NCI-H69 (cell line): ENCODE data around the gene HRK.

Experiments used
- DNase-seq: peaks from one replicate; lab custom pipeline; 2025; lab: John Stamatoyannopoulos, UW

The HRK gene

DNA sequence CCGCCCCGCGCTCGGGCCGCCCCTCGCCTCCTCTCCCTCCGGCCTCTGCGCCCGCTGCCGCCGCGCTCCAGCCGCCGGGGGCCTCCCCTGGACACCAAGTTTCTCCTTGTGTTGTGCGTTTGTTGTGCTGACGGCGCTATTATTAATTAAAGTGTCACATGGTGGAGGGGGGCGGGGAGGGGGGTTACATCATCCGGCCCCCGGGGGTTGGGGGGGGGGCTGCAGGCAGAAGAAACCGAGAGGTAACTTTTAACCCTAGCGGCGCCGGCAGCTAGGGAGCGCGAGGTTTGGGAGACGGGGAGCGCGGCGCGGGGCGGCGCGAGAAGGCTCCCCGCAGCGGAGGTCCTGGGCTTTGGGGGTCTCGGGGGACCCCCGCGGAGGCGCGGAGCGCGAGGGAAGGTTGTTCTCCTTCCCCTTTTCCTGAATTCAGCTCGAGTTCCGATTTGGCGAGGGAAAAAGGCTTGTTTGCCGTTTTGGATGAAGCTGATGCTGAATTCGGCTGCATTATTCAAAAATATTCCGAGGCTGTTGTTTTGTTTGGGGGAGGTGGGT, at the start of gene HRK:
HRK (minus strand) TSS at position 117 of the 552 bp plus-strand sequence. CDS start 134 bp downstream, outside the sequence.
- DNase-seq: peak; percentile 94

DNA sequence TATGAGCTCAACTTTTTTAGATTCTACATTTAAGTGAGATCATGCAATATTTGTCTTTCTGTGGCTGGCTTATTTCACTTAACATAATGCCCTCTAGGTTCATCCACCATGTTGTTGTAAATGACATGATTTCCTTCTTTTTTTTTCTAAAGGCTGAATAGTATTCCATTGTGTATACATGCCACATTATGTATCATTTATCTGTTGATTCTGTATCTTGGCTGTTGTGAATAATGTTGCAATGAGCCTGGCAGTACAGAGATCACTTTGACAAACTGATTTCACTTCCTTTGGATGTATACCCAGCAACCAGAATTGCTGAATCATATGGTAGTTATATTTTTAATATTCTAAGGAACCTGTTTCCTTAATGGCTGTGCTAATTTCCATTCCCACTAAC, 48.6 kb upstream of the HRK start:
- no peak for DNase-seq

DNA sequence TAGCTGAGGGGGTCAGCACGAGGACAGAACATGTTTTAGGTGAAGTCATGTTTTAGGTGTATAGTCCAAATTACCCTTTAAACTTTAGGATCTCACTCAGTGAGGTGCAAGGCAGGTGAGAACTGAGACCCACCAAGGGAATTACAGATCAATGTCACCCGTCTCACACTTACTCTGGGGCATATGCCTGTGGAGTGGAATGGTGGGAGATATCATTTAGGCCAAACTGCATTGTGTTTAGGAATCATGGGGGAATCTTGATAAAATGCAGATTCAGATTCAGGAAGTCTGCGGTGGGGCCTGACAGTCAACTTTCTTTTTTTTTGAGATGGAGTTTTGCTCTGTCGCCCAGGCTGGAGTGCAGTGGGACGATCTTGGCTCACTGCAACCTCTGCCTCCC, 47.3 kb upstream of the HRK start:
- DNase-seq: no peak

DNA sequence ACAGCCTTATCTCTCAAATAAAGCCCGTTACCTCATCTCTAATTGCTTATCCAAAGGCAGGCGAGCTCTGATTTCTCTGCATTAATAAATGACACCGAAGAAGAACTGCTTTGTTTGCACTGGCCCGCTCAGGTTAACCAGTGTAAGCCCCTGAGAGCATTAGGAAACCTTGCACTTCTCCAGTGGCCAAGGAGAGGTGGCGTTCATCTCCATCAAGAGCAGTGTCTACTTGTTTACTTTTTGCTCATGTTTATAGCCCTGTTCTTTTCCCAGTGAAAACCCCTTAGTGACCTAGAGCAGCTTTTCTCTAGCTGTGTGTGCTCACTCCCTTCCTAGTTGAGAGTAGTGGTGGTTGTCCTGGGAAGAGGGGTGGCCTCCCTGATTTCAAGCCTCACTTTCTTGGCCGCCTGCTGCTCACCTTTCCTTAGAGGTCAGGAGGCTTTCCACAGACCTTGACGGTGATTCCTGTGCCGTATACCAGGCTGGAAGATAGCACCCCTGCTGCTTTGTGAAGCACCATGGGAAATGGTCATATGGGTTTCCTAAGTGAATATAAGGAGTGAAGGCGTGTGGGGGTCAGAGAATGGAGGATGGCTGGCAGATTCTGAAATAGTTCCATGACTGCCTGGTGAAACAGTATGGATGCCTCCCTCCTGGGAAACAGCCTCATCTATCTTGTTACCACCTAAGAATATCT, 46.2 kb upstream of the HRK start:
- DNase-seq: no peak

DNA sequence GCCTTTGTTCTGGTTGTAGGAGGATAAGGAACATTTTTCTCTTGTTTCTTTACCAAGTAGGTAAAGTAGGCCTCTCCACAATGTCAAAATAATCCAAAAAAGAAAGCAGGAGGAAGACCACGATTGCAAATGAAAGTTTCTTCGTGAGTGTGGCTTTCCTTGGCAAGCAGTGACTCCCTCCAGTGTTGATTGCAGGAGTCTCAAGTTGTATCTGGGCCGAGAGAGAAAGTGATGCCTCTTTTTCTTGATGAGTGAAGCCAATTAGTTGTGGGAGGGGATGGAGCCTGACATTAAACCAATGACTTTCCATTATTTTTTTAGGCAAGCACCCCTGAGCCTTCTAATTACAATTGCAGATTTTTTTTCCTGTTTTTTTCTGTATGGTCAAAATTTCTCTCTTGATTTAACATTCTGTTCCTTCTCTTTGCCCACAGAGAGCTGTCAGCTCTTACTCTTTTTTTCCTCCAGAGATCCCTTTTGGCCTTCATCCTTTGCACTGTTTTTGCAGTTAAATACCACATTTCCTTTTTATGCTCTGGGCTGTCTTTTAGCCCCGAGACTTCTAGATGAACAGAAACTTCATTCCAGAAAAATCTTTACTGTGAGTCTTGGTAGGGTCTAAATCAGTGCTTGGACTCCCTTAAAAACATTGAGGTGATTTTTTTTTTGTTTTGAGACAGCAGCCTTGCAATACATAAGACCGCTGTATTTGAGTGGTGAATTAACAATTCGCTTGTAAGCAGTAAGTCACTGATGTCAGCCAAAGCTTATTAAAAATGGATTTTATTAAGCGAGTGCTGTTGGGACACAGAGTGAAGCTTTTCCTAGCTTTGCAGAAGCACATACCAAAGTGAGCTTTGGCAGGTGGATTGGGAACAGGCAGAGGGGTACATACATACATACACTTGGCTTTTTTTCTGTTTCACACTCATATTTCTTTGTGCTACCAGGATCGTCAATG, 45.3 kb upstream of the HRK start:
- no peak for DNase-seq

DNA sequence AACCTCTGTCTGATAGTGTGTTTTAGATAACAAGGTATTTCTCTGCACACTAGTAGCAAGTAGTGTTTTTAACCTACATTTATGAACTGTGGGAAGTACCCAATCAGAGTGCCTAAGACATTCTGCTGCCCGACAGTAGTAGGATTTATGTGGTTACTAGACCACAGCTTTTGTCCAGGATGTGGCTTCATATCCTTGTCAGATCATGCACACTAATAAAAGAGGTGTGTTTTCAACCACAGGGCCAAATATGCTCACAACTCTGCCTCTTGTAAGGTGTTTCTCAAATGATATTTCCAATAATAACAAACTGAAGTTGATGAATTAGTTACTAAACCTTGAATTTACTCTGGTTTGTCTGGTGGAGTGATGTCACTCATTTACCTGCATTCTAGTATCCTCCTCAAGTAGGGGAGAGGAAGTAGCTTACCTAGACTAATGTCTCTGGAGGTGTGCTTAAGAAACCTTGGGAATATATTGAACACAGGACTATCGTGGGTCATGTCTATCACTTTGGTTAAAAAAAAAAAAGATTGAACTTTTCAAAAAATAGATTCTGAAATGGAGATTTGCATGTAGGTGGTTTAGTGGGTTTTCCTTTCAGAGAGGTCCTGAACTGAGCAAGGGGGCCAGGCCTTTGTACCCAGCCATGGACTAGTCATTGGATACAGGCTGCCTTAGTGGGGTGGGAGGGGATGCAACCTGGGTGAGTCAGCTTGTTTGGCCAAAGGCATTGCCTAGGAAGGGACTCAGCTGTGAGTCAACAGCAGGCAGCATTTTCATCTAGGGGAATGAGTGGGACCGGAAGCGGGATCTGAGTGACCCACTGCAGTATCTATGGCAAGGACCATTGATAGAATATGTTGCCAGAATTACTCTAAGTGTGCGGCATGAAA, 43.6 kb upstream of the HRK start:
- no peak for DNase-seq

DNA sequence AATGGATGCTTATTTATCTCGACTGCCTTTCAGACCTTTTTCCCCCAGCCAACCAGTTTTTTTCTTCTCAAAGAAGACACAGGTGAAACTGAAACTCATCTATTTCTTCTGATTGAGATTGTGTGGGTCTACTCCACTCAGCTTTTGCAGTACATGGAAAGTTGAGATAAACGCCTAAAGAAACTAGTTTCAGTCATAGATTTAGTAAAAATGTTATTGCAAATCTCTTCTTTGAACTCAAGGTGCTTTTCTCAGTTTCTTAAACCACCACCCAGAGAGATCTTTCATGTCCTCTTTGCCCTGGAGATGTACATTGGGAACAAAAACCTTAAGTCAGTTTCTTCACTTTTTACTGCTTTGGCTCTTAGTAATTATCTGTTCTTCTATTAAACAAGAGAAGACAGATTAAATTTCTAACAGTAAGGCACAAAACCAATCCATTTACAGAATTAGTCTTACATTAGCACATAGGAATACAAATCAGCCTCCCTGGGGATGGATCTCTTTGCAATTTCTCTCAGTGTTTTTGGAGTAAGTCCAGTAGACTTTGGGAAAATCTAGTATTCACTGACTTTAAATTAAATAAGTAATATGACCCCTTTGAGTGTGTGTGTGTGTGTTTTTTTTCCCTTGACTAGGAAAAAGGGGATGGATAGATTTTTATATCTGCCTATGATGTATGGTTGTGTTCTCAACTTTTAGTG, 41.1 kb upstream of the HRK start:
- peak; percentile 72 for DNase-seq

DNA sequence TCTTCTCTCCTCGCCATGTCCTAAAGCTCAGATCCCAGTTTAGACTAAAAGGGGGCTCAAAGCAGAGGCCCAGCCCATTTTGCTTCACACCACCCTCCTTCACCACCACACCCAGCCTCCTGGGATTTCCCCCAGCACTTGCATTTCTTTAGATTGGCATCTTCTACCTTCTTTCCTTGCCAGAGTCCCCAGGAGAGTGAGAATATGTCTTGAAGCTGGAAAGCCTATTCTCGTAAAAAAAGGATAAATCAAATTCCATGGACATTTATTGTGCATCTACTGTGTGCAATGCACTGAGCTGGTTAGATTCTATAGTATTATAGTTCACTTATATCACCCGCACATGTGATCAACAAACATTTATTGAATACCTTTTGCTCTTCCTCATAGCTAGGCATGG, 39.7 kb upstream of the HRK start:
- no peak for DNase-seq

DNA sequence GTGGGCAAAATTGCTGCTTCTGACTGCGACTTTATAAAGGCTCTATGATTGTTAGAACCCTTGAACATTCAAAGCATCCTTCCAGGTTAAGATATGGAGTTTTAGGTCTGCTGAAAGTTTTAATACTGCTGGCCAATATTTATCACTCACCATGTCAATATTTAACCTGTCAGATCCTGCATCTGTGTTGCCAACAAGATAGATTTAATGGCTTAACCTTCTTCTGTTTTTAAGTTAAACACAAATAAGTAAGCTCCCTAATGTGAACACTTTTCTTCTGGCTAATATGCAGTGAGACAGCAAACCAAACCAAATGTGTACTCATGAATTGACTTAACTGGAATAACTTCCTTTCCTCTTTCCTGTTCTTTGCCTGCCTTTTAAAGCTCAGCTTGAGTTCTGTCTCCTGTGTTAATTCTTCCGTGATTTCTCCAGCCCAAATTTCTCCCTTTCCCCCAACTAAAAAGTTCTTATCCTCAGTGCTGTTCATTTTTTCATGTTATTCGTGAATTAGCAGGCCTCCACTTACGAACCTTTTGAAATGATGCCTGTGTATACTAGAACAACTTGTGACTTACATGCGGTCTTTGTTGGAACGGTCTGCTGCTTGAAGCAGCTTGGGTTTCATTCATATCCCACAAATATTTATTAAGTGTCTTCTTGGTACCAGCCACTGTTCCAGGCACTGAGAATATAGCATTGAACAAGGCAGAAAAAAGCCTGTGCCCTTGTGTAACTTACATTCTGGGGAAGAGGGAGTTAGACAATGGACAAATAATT, 38.7 kb upstream of the HRK start:
- peak; percentile 33 for DNase-seq

DNA sequence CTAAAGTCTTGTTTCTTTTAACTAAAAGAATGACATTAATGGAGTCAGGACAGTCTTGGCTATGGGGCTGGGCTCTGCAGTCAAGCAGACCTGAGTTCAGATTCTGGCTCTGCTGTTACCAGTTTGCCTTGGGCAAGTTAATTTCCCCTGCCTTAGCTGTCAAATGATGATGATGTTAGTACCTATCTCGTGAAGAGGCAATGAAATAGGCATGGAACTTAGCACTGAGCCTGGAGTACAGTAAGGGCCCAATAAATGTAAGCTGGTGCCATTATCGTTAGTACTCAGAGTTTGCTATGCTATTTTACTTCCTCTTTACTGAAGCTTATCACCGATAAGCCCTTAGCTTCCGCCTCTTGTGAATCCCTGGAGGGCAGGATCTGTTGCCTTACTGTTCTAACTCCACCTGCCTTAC, 38.0 kb upstream of the HRK start:
- peak; percentile 49 for DNase-seq

DNA sequence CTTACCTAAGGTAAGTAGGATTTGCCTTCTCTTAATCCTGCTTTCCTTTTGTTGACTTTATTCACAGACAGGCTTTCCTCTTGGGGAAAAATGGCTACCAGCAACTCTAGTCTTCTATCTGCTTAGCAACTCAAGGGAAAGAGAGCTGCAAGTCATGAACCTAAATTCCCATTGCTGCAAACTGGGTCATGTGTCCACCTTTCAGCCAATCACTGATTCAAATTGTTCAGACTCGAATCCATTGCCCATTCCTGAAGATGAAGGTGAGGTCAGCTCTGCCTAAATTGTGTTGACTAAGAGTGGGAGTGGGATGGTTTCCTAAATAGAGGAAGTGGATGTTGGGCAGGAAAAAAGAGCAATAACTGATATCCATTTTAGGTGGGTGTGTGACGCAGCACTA, 37.2 kb upstream of the HRK start:
- DNase-seq: peak; percentile 48

DNA sequence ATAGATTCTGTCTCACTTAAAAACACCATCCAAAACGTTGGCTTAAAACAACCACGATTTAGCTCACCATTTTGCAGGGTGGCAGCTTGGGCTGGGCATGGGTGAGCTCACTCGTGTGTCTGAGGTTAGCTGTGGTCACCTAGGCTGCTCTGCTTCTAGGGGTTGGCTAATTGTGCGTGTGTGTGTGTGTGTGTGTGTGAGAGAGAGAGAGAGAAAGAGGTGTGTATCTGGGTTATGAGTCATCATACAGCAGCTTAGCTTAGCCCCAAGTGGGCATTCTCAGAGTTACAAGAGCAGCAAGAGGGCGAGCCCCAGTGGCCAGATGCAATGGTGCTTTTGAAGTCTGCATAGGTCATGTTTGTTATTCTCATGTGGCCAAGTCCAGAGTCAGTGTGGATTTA, 35.5 kb upstream of the HRK start:
- peak; percentile 47 for DNase-seq

DNA sequence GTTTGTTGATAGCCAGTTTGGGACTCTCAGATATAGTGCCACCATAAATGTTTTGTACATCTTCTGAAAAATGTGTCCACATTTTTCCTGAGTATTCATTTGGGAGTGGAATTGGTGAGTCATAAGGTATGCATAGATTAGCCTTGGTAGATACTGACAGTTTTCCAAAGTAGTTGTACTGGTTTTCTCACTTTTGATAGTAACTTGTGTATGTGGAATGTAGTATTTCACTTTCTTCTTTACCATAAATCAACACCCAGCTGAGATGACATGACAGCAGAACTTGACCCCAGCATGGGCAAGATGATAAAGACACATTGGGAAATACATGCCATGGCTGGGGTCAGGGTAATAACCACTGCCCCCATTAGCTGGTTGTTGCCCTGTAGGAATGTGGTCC, 34.9 kb upstream of the HRK start:
- no peak for DNase-seq

DNA sequence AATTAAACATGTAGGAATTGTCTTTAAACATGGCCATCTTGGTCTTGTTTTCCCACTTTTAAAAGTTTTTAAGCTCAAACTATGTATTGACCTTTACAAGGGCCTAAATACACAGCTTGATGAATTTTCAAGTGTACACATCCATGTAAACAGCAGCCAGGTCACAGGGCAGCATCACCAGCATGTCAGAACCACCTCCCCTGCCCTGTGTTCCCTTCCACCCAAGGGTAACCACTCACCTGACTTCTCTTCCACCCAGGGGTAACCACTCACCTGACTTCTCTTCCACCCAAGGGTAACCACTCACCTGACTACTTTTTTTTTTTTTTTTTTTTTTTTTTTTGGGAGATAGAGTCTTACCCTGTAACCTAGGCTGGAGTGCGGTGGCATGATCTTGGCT, 34.1 kb upstream of the HRK start:
- DNase-seq: no peak

DNA sequence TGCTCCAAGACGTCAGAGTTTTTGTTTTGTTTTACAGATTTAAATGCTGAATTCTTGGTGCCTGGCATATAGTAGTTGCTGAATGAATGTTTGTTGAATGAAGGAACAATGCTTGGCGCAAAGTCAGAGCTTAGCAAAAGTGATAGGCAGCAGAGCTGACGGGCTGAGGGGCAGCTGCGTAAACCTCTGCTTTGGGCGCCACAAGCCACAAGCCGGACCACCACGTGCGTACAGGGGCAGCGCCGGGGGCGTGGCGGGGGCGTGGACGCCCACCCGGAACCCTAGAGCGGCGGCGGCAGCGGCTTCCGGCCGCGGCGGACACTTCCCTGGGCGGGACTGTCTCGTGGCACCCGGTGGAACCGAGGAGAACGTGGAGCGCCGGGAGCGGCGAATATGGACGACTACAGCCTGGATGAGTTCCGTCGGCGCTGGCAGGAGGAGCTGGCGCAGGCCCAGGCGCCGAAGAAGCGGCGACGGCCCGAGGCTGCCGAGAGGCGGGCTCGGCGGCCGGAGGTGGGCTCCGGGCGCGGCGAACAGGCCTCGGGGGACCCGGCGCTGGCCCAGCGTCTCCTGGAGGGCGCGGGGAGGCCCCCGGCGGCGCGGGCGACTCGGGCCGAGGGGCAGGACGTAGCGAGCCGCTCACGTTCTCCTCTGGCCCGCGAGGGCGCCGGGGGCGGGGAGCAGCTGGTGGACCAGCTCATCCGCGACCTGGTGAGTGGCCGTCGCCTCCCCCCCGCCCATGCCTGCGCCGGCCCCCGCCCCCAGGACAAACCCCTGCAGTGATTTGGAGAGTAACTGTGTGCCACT, 29.6 kb upstream of the HRK start, which contains the start of gene FBXW8:
FBXW8 (plus strand) TSS at position 306 of the 807 bp plus-strand sequence; CDS start at position 394, 88 bp downstream.
- peak; percentile 90 for DNase-seq

DNA sequence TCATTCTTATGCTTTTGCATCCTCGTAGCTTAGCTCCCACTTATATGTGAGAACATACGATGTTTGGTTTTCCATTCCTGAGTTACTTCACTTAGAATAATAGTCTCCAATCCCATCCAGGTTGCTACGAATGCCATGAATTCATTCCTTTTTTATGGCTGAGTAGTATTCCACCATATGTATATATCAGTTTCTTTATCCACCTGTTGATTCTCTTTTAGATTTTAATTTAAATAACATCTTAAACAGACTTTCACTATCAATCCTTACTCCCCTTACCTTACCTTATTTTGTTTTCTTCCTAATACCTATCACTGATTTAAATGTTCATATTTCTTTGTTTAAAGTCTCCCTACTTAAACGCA, 29.0 kb upstream of the HRK start:
- DNase-seq: no peak

DNA sequence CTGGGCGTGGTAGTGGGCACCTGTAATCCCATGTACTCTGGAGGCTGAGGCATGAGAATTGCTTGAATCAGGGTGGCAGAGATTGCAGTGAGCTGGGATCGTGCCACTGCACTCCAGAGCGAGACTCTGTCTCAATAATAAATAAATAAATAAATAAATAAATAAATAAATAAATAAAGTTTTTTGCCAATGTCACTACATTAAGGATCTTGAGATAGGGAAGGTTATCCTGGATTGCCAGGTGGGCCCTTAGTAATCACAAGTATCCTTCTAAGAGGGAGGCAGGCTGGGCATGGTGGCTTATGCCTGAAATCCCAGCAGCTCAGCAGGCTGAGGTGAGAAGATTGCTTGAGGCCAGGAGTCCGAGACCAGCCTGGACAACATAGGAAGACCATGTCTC, 25.0 kb upstream of the HRK start:
- DNase-seq: no peak

DNA sequence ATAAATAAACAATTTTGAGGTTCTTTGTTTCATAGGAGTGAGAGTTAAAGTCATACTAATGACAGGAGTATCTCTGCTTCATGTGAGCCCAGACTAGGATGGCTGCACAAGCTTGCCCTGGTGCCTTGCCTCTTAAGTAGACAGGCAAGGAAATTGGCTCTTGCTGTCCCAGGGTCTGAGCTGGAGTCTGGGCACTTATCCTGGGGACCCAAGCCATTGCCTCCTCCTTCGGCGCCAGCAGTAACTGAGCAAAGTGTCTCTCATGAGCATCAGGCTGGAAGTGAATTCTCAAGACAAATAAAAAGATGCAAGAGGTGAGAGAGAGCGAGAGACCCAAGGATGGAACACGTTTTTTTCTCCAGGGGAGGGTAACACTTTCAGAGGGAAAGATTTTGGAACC, 22.6 kb upstream of the HRK start:
- DNase-seq: no peak

DNA sequence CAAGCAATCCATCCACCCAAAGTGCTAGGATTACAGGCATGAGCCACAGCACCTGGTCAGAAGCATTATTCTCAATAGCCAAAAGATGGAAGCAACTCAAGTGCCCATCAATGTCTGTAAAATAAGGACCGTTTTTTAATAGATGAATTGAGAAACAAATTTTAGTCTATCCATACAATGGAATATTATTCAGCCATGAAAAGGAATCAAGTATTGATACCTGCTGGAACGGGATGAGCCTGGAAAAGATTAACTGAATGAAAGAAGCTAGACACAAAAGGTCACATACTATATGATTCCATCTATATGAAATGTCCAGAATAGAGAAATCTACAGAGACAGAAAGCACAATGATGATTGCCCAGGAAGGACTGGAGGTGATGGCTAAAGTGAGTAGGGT, 20.4 kb upstream of the HRK start:
- DNase-seq: no peak

DNA sequence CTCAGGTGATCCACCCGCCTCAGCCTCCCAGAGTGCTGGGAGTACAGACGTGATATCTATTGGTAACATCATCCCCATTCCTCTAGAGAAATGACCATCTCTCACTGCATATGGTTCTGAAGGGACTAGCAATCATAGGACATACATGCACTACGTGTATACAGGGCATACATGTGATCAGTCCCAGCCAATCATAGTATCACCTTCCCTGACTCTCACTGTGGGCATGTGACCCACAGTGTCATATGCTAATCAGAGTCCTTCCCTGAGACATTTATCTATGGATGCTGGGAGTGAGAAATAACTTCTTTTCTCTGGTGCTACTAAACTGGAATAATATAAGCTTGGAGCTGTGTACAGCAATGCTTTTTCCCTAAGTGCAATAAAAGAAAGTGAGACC, 17.4 kb upstream of the HRK start:
- DNase-seq: no peak
